A549 (cell line): ENCODE results near the gene NUFIP1.

Experiments
- JUN ChIP-seq, 2 experiments: fragments of >200 bp; sonication (Bioruptor Twin); formaldehyde crosslinking; IDR thresholded peaks; 2 replicates in 1 of 2; 3 replicates in 1 of 2; pipeline ENCODE4 v1.6.1; 2016 to 2017
- TF ChIP-seq, protein P1 (sequence below): IDR thresholded peaks from 2 replicates; pipeline ENCODE4 v1.6.1; 2012

DNA sequence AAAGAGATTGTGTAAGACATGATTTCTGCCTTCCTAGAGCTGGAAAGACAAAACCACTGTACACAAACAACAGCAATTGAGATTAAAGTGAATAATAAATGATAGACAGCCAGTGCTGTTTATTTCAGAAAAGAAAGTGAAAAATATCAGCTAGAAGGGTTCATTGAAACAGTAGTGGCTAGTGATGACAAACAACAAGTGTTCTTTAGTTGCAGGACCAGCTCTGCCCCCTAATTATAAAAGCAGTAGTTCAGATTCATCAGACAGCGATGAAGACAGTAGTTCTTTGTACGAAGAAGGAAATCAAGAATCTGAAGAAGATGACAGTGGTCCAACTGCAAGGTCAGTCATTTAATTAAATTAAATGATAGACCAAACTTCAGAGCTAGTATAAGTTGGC, 14.8 kb upstream of the NUFIP1 start:
- no peak for TF ChIP-seq JUN (IDR thresholded peaks at IDR 0.05)
- TF ChIP-seq, protein P1, sequence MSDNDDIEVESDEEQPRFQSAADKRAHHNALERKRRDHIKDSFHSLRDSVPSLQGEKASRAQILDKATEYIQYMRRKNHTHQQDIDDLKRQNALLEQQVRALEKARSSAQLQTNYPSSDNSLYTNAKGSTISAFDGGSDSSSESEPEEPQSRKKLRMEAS: no peak
